TTC549 (cell line): ENCODE measurements around the gene AP1M2.
"Not testable (repeated sequence)": the region's sequence is repeated elsewhere in the genome, so short reads cannot be mapped to it uniquely, and the experiment has no call there.

Experiments
- FAIRE-seq: peaks from 2 replicates; lab custom pipeline; 2012; peaks lifted over from hg19 to GRCh38; lab: Jason Lieb, UNC

The AP1M2 gene

DNA sequence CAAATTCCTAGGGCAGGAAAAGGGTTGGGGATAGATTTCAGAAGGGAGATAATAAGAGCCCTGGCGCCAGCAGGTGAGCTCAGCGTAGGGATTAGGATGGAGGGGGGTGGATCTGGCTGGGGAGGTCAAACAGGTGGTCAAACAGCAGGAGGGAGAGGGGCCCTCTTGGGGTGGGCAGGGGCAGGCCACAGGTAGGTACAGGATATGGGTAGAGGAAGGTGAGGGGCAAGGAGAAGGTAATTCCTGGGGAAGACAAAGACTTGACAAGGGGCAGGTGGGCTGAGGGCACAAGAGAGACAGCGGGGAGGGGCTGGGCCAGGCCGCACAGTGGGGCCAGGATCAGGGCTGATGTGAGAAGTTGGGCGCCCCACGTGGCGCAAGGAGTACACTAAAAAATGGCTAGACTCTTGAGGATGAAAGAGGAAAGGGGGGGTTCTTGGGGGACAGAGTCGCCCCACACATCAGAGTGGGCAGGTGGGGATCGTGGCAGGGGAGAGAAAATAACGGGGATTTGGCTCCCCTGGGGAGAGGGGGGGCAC lies 22.0 kb downstream of the AP1M2 start:
- no peak for FAIRE-seq

DNA sequence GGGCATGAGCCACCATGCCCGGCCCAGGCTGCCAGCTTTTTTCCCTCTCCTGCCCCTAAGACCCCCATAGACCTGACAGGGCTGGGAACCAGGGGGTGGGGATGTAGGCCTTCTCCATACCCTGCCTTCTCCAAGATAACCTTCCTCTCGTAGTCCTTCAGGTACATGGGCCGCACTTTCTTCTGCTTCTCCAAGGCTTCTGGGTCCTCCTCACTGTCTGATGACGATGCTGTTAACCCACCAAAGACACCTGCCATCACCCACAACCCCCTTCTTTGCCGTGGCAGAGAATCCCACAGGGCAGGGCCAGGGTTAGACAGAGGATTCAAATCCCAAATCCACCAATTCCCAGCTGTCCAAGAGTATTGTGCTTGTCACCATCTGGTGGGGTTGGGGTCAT lies 24.5 kb downstream of the AP1M2 start:
- FAIRE-seq: no peak

GRCh38 chr19:10560154-10560553 lies 27.0 kb downstream of the AP1M2 start:
- no peak for FAIRE-seq

GRCh38 chr19:10557603-10558197 lies 29.4 kb downstream of the AP1M2 start:
- FAIRE-seq: no peak

- FAIRE-seq: no peak
These were observed 31.5 kb downstream of the AP1M2 start for GRCh38 chr19:10555610-10555973.

DNA sequence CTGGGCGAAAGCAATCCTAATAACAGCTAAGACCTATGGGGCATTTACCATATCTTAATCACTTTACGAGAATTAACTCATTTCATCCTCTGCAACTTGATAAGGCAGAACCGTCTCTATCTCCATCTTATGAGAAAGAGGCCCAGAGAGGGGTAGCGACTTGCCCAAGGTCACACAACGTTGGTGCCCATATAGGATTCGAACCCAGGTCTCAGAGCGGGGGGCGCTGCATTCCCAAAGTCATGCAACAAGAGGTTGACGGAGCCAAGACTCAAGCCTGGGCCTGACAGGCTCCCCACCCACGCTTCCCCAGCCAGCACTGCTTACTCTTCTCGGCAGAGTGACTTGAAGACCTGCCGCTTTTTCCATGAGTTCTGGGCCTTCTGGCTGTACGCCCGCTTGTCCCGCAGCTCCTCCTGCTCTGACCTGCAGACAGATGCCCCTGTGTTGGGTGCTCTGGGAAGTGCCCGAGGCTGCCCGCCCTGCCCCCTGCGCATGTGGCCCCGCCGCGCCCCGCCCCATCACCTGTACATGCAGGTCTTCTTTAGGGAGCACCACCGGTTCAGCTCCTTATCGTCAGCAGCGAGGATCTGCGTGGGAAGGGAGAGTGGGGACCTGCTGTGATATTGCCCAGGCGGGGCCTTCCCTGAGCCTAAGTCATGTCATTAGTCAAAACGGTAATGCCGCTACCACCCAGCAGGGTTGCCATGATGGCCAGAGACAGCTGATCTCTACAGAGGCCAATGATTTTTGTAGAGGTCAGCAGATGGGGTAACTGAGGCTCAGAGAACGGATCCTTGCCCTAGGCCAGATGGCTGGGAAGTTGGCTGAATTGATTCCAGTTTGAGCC lies 32.1 kb downstream of the AP1M2 start:
- no peak for FAIRE-seq

DNA sequence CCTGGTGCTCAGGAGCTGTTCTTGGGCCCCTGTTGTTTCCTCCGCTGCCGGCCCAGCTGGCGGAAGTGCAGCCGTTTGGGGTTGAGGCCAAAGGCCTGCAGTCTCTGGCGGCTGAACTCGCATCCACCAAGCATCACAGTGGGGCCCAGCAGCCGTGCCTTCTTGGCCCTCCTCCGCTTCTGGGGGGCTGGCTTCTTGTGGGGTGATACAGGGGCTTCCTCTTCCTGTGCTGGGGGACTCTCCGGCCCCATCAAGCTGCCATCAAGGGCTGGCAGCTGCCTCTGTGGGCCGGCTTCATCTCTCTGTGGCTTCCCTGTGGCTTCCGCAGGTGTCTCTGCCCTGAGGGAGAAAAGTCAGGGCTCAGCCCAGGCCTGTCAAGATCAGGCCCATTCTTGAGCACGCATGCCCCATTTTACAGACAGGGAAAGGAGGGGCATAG lies 33.1 kb downstream of the AP1M2 start:
- no peak for FAIRE-seq

- FAIRE-seq: no peak
These were observed 33.9 kb downstream of the AP1M2 start for GRCh38 chr19:10553087-10553667.

DNA sequence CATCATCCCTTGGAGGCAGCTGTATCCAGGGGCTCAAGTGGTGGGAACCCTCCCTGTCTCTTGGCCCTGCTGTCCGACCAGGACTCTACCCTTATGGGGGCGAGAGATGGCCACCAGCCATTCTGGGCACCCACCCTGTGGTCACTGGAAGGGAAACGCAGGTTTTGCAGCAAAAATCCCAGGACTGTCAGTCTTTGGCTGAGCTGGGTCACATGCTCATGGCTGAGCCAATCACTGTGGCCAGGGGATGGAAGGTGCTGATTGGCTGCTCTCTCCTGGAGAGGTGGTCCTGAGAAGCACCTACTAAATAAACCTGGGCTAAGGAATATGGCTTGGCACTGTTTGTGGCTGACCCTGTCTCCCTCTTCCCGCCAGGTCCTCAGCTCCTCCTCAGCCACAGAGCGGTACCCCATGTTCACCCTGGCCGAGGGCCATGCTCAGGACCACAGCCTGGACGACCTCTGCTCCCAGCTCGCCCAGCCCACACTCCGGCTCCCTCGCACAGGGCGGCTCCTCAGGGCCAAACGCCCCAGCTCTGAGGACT lies 34.5 kb downstream of the AP1M2 start:
- FAIRE-seq: no peak

DNA sequence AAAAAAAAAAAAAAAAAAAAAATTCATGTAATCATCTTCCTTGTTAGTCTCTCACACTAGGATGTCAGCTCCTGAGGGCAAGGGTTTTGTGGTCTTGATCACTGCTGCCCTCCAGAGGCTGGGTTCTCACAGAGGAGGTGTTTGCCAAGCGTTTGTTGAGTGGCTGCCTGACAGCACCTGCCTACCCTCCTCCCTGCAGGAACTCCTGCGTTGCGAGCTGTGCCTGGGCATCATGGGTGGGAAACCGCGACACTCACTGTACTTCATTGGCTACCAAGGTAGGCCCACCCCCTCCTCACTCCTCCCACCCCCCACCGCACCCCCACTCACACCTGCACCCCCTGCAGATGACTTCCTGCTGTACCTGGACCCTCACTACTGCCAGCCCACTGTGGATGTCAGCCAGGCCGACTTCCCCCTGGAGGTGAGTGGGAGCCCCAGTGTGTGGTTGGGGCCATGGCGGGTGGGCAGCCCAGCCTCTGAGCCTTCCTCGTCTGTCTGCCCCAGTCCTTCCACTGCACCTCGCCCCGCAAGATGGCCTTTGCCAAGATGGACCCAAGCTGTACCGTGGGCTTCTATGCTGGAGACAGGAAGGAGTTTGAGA lies 35.3 kb downstream of the AP1M2 start:
- no peak for FAIRE-seq

- not testable (repeated sequence) for FAIRE-seq
These were observed 36.1 kb downstream of the AP1M2 start for GRCh38 chr19:10551006-10551405.

GRCh38 chr19:10550336-10550735 lies 36.8 kb downstream of the AP1M2 start:
- FAIRE-seq: no peak

DNA sequence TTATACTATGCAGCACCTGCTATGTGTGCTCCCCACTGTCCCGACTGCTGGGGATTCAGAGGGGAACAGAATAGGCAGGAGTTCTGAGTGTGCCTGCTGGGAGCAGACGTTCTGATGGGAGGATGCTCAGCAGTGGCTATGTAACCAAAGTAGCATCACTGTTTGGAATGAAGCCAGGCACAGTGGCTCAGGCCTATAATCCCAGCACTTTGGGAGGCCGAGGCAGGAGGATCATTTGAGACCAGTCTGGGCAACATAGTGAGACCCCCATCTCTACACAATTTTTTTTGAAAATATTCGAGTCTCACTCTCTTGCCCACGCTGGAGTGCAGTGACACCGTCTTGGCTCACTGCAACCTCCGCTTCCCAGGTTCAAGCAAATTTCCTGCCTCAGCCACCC lies 37.4 kb downstream of the AP1M2 start:
- FAIRE-seq: no peak

- FAIRE-seq: no peak
These were observed 38.3 kb downstream of the AP1M2 start for GRCh38 chr19:10548746-10549276.

- no peak for FAIRE-seq
These were observed 40.3 kb downstream of the AP1M2 start for GRCh38 chr19:10546817-10547216.

DNA sequence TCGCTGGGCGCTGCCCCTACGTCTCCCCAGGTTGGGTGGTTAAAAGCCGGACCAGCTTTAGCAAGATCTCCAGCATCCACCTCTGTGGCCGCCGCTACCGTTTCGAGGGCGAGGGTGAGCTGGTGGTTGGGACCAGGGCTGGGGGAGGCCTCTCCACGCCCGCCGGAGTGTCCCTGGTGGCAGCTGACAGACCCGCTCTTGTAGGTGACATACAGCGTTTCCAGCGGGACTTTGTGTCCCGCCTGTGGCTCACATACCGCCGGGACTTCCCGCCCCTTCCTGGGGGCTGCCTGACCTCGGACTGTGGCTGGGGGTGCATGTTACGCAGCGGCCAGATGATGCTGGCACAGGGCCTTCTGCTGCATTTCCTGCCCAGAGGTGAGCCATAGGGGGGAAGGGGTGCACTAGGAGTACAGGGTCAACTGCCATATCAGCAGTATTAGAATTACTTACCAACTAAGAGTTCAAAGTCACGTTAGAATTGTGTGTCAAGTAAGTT lies 42.3 kb downstream of the AP1M2 start:
- FAIRE-seq: no peak

- no peak for FAIRE-seq
These were observed 42.8 kb downstream of the AP1M2 start for GRCh38 chr19:10544242-10544752.

GRCh38 chr19:10543420-10544241 lies 43.5 kb downstream of the AP1M2 start, which contains the start of gene ATG4D:
TSS of gene ATG4D (plus strand) at chr19:10543904. CDS start at chr19:10544091, 187 bp downstream.
- FAIRE-seq: no peak

- FAIRE-seq: no peak
These were observed 44.1 kb downstream of the AP1M2 start for GRCh38 chr19:10543059-10543419.

- not testable (repeated sequence) for FAIRE-seq
These were observed 48.1 kb downstream of the AP1M2 start for GRCh38 chr19:10539016-10539415.
